HUES6 (cell line): ENCODE results near the gene SOX9.
A peak's percentile ranks its signal among the peaks of the same experiment; 100 is the strongest.
"Not testable (repeated sequence)": the region's sequence is repeated elsewhere in the genome, so short reads cannot be mapped to it uniquely, and the experiment has no call there.

Experiments used
- H3K27ac ChIP-seq: 2 replicates; pipeline ENCODE4 v1.7.0; 2013; ENCODE audit warnings: low read depth, mild to moderate bottlenecking, low read length, inconsistent platforms
- H3K27me3 ChIP-seq: 2 replicates; pipeline ENCODE4 v1.6.1; 2013; ENCODE audit warnings: low read length; ENCODE audit not compliant: control insufficient read depth, insufficient read depth
- H3K36me3 ChIP-seq: 2 replicates; pipeline ENCODE4 v1.6.1; 2013; ENCODE audit warnings: low read length; ENCODE audit not compliant: control insufficient read depth, insufficient read depth
- H3K4me1 ChIP-seq: 2 replicates; pipeline ENCODE4 v1.6.1; 2013; ENCODE audit warnings: low read length; ENCODE audit not compliant: control insufficient read depth, insufficient read depth
- H3K4me3 ChIP-seq: 2 replicates; pipeline ENCODE4 v1.5.1; 2013; ENCODE audit warnings: low read depth, low read length
- H3K9ac ChIP-seq: one replicate; pipeline ENCODE4 v1.6.1; 2013; ENCODE audit warnings: mild to moderate bottlenecking, low read length
- H3K9me3 ChIP-seq: 2 replicates; pipeline ENCODE4 v1.6.1; 2013; ENCODE audit warnings: low read depth, low read length; ENCODE audit not compliant: control insufficient read depth, insufficient read depth

The SOX9 gene

DNA sequence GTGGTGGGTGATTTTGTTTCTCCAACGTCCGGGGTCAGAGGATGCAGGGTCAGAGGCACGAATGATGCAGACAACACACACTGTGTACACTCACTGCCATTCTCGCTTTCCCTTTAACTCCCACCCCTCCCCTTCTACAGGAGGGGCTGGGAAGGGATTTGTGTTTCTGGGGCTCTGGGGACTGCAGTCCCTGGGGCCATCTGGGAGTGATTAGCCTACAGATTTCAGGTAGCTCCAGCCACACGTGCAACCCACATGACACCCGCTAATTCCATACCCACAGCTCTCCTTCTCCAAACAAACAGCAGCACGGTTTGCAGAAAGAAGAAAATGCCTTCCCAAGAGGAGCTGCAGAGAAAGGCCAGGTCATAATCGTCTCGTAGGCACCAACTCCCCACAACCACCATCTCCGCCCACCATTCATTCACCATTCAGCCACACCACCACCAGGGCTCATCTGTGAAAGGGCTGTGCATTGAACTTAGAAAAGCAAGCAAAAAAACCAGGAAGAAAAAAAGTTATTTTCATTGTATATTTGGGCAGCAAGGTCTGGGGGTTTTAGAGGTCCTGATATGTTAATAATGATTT, 9.4 kb upstream of the SOX9 start:
- H3K27ac ChIP-seq, result no peak overlapping the region
- peaks cover 49% of the 10 kb centered on the region for H3K27me3 ChIP-seq
- H3K4me3 ChIP-seq, result no peak overlapping the region
- H3K9ac ChIP-seq, result no peak overlapping the region
- H3K9me3 ChIP-seq, result no peaks in the 10 kb centered on the region
- peaks cover 37% of the 10 kb centered on the region for H3K4me1 ChIP-seq
- no peaks in the 10 kb centered on the region for H3K36me3 ChIP-seq

DNA sequence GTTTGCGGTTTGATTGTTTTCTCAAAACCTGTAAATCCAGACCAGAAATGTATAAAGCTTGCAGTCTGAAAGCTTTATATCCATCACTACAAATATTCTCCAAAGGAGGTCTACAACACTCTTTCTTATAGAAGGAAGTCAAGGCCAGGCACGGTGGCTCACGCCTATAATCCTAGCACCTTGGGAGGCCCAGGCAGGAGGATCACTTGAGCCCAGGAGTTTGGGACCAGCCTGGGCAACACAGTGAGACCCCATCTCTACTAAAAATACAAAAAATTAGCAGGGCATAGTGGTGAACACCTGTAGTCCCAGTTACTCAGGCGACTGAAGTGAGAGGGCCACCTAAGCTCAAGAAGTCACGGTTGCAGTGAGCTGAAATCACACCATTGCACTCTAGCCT, 8.9 kb upstream of the SOX9 start:
- H3K9me3 ChIP-seq, H3K9ac ChIP-seq, H3K36me3 ChIP-seq, H3K27ac ChIP-seq, H3K4me3 ChIP-seq: not testable (repeated sequence)
- H3K27me3 ChIP-seq, result peaks cover 54% of the 10 kb centered on the region
- peaks cover 37% of the 10 kb centered on the region for H3K4me1 ChIP-seq

DNA sequence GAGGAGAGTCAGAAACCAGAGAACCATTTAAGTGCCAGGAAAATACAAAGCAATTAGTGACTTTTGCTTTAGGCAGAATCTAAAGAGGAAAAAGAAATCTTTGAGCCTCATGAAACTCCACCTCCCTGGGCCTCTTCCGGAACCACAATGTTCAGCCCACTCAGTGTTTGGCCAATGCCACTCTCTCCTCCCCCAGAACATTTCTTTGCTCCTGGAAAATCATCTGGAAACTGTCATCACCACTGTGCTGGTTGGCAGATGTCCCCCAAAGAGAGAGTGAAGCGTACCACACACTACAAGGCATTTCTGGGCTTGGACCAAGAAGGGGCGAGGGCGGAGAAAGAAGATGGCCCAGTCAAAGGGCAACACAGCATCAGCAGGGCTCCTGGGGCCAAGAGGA, 7.1 kb upstream of the SOX9 start:
- Histone ChIP-seq H3K4me3 (no peak overlapping the region), H3K9ac (no peak overlapping the region), H3K36me3 (no peaks in the 10 kb centered on the region), H3K4me1 (peaks cover 40% of the 10 kb centered on the region), H3K27ac (no peak overlapping the region), H3K27me3 (peaks cover 72% of the 10 kb centered on the region), H3K9me3 (no peaks in the 10 kb centered on the region)

DNA sequence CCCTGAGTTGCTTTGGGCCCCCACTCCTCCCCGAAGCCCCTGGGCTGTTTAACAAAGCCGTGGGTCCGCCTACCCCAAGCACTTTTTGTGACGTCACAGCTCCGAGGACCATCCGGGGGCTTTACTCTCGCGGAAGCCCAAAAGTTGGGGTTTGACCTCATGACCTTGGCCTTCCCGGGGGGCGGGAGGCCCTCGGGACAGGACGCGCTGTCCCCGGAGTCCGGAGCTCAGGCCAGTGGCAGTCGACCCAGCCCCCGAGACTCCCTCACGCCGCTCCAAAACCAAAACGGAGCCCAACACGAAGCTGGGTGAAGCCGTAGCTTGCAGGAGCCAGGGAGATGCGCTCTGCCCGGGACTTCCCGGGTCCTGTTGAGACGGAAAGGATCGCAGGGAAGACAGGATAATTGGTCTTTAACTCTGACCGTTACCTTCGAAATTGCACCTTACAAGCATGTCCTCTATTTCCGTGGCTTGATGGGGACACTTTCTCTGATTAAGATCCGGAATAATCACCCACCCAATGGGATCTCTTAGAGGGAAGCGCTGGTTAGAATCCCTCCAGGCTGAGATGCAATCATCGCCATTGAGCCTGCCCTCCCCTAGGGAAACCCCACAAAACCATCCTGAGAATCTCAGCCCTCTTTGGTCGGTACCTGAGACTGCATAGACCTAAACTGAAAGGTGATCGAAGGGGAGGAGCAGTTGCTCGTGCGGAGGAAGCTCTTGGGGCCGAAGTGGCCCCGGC, 4.9 kb upstream of the SOX9 start:
- Histone ChIP-seq H3K9ac (peak overlapping the region; percentile 56), H3K9me3 (no peaks in the 10 kb centered on the region), H3K4me3 (peak overlapping the region; percentile 68), H3K36me3 (no peaks in the 10 kb centered on the region), H3K27ac (no peak overlapping the region), H3K27me3 (peaks cover 86% of the 10 kb centered on the region), H3K4me1 (peaks cover 39% of the 10 kb centered on the region)

DNA sequence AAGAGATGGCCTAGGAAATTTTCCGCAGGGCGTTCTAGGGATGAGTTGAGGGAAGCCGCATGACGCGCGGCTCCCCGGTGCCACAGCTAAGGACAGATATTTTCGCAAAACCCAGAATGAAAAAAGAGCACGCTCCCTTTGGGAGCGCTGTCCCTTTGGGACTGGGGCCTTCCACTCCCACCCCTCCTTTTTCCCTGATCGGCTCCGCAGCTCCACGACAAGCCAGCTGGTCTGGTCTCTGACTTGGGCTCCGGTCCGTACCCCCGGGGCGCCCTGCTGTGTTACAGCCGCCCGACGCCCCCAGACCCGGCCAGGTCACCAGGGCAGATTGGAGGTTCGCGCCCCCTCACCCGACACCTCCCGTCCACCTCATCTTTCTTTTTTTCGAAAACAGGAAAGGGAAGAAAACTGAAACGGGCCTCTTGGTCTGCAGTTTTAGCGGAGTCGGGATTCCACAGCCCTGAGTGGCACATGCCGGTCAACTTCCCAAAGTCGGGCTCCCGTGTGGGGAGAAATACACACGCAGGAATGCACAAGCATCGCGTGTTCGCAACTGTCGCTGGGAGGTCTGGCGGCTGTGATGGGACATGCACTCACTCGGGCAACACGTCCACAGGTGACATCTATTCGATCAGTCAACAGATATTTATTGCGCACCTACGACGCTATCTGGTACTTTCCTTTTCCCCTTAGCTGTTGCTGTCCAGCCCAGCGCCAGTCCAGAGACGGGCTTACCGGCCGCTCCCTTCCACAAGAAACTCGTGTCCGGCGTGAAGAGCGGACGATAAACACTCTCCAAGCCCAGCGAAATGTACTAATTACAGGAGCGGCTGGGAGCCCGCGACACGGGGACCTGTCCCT, 3.9 kb upstream of the SOX9 start:
- H3K27me3 ChIP-seq, result peaks cover 91% of the 10 kb centered on the region
- no peak overlapping the region for H3K27ac ChIP-seq
- peaks cover 31% of the 10 kb centered on the region for H3K4me1 ChIP-seq
- H3K9me3 ChIP-seq, result no peaks in the 10 kb centered on the region
- H3K36me3 ChIP-seq, result no peaks in the 10 kb centered on the region
- H3K4me3 ChIP-seq, result peak overlapping the region; percentile 68
- H3K9ac ChIP-seq, result no peak overlapping the region

DNA sequence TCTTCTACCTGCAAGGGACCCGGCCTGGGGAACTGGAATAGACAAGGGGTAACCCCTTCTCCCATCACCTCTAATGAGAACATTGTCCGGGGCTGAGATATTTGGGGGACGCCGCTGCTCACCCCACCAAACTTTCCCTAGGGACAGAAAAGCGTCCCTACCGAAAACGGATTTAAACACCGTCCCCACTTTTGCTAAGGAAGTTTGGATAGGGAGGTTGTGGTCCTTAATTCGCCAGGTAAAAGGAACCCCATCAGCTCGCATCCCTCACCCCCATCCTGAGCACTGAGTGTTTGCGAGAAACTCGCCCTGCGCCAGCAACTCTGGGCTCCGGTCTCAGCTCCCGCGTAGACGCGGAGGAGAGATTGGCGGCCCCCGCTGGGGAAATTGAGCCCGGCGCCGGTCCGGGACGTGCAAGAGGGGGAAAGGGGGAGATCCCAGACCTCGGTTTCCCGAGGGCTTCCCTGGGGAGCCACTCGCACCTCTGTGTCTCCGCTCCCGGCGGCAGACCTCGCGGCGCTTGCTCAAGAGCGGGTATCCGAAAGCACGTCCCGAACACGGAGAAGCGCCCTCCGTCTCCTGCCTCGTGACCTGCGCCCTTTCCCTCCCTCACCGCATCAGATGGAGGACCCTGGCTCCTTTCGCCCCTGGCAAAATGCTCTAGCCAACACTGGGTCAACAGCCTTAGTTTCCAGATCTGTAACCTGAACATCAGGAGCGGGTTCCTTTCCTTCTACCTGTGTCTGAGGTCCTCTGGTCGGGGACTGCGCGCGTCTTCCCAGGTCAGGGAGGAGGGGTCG, 3.1 kb upstream of the SOX9 start:
- H3K27me3 ChIP-seq, result peaks cover 92% of the 10 kb centered on the region
- H3K9ac ChIP-seq, result peak overlapping the region; percentile 29
- H3K4me3 ChIP-seq, result peak overlapping the region; percentile 68
- H3K9me3 ChIP-seq, result no peaks in the 10 kb centered on the region
- H3K4me1 ChIP-seq, result peaks cover 31% of the 10 kb centered on the region
- H3K36me3 ChIP-seq, result no peaks in the 10 kb centered on the region
- no peak overlapping the region for H3K27ac ChIP-seq

DNA sequence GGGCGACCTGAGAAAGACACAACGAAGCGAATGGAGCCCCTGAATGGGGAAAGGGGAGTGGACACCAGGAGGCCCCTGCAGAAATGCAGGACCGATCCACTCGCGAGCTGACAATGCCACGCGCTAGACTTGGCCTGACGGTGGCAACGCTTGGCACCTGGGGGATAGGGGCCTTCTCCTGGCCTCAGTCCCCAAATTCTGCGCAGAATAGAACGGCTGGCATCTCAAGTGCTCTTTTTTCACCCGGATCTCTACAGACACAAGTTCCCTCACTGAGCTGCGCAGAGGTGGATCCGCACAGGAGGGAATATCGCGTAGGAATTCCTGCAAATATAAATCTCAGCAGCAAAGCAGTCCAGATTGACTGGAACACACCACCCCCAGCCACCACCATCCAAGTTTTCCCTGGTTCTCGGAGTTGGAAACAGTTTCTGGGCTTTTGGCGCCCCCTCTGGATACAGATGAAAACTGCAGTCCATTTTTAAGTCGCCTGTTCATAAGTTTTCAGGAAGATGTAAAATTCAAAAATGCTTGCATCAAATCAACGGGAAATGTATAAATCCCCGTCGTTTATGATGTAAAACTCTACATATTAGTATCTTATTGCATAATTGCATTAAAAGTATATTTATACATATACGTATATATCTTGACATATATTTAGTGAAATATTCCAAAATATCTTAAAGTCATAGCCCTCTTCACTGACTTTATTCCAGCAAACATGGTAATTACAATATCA, 2.3 kb upstream of the SOX9 start:
- no peaks in the 10 kb centered on the region for H3K9me3 ChIP-seq
- H3K9ac ChIP-seq, result peak overlapping the region; percentile 29
- peaks cover 95% of the 10 kb centered on the region for H3K27me3 ChIP-seq
- H3K36me3 ChIP-seq, result no peaks in the 10 kb centered on the region
- H3K27ac ChIP-seq, result no peak overlapping the region
- H3K4me1 ChIP-seq, result peaks cover 31% of the 10 kb centered on the region
- H3K4me3 ChIP-seq, result peak overlapping the region; percentile 68

DNA sequence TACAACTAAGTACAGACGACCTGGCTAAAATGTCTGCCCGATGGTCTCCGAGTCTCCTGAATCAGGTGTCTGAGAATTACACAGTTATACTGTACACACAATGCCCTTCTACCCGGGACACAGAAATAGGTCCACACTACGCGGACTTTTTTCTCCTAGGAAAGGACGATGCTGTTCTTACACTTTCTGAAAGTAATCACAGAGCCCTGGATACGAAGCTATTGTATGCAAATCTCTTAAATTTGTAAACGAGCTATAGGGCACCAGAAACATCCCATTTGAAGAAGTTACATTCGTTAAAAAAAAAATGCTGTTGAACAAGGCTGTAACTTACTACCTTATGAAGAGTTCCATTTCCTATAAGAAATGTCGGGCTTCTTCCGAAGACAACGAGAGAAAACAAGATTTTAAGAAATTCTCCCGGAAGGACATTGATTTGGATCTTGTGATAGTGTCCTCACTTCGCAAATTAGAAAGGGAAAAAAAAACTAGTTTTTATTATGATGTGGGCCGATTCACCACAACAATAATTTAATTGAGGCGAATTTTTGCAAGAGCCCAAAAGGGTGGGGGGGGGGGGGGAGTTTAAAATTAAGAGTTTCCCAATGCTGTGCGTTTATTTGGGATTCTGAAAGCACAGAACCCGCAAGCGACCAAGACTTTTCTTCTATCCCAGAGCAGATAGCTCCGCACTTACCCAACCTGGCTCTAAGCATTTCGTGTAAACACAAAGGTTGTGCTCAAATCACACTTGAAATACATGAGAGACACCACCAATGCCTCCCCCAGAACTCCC, 1.5 kb upstream of the SOX9 start:
- H3K9me3 ChIP-seq, result no peaks in the 10 kb centered on the region
- no peak overlapping the region for H3K27ac ChIP-seq
- peaks cover 35% of the 10 kb centered on the region for H3K4me1 ChIP-seq
- H3K4me3 ChIP-seq, result peak overlapping the region; percentile 79
- peaks cover 5% of the 10 kb centered on the region; the same call in 1 of the 2 replicates for H3K36me3 ChIP-seq
- no peak overlapping the region for H3K9ac ChIP-seq
- H3K27me3 ChIP-seq, result peaks cover 94% of the 10 kb centered on the region

DNA sequence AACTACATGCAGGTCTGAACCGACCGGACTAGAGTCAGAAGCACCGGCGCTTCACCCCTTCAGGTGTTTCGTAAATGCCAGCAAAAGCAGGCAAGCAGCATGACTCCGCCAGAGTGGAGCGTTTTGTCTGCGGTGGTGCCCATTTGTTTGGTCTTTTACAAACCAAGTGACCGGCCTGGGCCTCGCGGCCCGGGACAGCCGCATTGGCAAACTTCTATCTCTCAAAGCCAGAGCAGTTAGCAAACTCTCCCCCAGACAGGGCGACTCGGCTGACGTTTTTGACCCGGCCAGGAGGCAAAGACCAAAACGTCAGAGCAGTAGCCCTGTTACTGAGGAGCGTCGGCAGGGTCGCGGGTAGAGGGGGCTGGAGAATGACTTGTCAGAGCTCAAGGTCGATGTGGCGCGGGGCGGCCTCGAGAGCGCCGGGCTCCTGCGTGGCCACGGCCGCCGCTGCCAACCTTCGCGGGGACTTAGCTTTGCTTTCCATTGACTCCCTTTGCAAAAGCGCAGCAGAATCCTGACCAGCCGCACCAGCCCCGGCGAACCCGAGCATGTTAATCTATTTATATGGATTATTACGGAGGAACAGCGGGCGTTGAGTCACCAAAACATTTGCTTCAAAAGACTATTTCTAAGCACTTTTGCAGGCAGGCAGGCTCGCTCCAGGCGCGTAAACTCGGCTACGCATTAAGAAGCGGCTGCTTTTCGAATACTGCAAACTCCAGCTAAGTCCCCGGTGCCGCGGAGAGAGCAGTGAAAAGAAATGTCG, 763 bp upstream of the SOX9 start:
- H3K27me3 ChIP-seq, result peaks cover 90% of the 10 kb centered on the region
- H3K27ac ChIP-seq, result no peak overlapping the region
- H3K9me3 ChIP-seq, result no peaks in the 10 kb centered on the region
- H3K4me3 ChIP-seq, result peak overlapping the region; percentile 79
- H3K36me3 ChIP-seq, result peaks cover 8% of the 10 kb centered on the region; the same call in 1 of the 2 replicates
- H3K4me1 ChIP-seq, result peaks cover 39% of the 10 kb centered on the region
- H3K9ac ChIP-seq, result peak overlapping the region; percentile 48
